Lower leg skin (tissue), 4 donors: ENCODE measurements around the gene SLC12A2. TPM values are rescaled to one million over a fixed set of nuclear protein-coding genes. Genes with fewer than 3 reads are reported as not detected.

Source experiments
- DNase-seq, 2 donors: peaks; one replicate each; pipeline ENCODE4 v3.0.0-alpha.2; 2019; ENCODE audit warnings: low spot score in 2 of 2
- H3K4me3 ChIP-seq: fragments of 200-600 bp; sonication (generic); 2 replicates; pipeline ENCODE4 v1.5.1; 2017; ENCODE audit warnings: mild to moderate bottlenecking, low read depth; ENCODE audit not compliant: poor library complexity, severe bottlenecking
- CTCF ChIP-seq, 3 donors: fragments of 450-650 bp; IDR thresholded peaks; one replicate each; pipeline ENCODE4 v1.5.1; 2016; ENCODE audit warnings: antibody characterized with exemption in 3 of 3, mild to moderate bottlenecking in 3 of 3, moderate library complexity in 2 of 3
- POLR2A ChIP-seq, 2 donors: fragments of 450-650 bp; IDR thresholded peaks; one replicate each; pipeline ENCODE4 v1.6.1; 2016 to 2017; ENCODE audit warnings: antibody characterized with exemption in 2 of 2, mild to moderate bottlenecking in 1 of 2, moderate library complexity in 1 of 2
- WGBS, 2 donors: methylation state at CpG; one replicate each; pipeline ENCODE4 v1.1.5; 2018; 5-methylcytosine and 5-hydroxymethylcytosine counted together
- intact Hi-C: fragments of 100-400 bp; cut with DNase I; formaldehyde crosslinking; loops from one replicate; pipeline ENCODE4 v1.15.0; 2023; ENCODE audit warnings: low total_unique reads
- total RNA-seq, 4 donors: library from RNA; depleted of rRNA; stranded (reverse); fragments of >200 nt; gene quantifications; one replicate each; pipeline ENCODE4 v1.1.0, GENCODE V29; 2016

The SLC12A2 gene
- total RNA-seq, 4 donors from 2014 or later, result 61.2 to 267 (median 172) TPM

DNA sequence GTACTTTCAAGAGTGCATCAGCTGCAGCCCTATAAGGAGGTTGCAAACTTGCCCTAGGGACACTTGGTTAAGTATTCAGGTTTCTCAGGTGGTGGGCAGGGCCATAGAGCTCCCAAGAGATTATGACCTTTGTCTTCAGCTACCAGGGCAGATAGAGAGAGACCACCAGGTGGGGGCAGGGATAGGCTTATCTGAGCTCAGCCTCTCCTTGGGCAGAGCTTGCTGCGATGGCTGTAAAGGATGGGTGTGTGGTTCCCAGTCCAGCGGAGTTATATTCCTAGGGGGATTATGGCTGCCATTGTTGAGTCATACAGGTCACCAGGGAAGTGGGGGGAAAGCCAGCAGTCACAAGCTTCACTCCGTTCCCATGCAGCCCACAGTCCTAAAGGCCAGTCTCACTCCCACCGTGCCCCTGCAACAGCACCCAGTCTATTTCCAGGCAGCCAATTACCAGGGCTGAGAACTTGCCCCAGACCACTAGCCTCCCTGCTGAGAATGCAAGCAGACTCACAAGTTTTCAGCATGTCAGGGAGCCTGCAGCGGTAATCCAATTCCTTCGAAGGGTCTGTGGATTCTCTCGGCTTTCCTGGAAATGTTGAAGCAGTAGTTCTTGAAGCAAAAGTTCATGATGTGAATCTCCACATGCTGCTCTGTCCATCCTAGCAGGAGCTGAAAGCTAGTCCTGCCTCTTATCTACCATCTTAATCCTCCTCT is 151.5 kb downstream of the SLC12A2 start:
- no peak for DNase-seq
- WGBS, 2 donors, result 92 to 93% methylated on average over 7 of the region's 7 CpGs
- intact Hi-C loops, result no loop called here
- H3K4me3 ChIP-seq, result no peak overlapping the region
- TF ChIP-seq POLR2A (IDR thresholded peaks at IDR 0.05) (no peak), CTCF (IDR thresholded peaks at IDR 0.05) (no peak)

- intact Hi-C loops, result no loop called here
- TF ChIP-seq CTCF (IDR thresholded peaks at IDR 0.05) (no peak), POLR2A (IDR thresholded peaks at IDR 0.05) (no peak)
- H3K4me3 ChIP-seq, result no peak overlapping the region
- WGBS, 2 donors, result 60 to 63% methylated on average over 7 of the region's 7 CpGs
- no peak for DNase-seq
Measured at GRCh38 chr5:128236334-128236733, 152.8 kb downstream of the SLC12A2 start.

DNA sequence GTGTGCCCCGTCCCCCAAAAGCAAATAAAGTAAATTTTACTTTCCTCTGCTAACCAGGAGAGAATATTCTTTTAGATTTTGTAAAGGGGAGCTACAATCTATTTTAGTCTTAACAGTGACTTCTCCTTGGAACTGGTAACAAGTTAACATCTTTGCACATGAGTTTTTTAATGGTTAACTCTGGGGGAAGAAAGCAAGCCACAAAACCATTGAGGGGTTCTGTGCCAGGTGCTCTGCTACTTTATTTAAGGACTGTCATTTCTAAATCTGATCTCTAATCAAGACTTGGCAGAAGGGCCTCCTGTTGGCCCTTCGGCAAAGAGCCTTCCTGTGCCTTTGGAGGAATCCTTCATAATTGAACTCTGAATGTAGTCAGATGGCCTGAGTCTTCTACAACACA is 153.4 kb downstream of the SLC12A2 start:
- no peak for DNase-seq
- no peak overlapping the region for H3K4me3 ChIP-seq
- 61 to 62% methylated on average over 2 of the region's 2 CpGs for WGBS, 2 donors
- intact Hi-C loops, result no loop called here
- no peak for TF ChIP-seq POLR2A (IDR thresholded peaks at IDR 0.05)
- no peak for TF ChIP-seq CTCF (IDR thresholded peaks at IDR 0.05)

DNA sequence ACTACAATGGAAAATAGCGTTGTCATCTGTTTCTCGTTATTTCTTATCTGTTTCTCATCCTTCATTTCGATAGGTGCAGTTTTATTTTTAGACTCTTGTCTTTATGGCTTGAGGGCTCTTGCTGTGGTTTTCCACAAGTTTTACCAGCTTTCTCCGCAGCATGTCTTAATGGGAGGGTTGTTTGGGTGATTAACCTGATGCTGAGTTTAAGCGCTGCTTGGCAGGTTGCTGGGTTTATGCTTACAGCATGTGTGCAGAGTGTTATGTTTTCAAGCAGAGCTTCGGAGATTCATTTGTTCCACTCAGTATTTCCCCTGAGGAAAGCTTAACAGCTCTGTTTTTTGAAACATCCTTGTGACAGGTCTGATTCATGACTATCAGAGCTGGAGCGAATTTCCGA is 154.0 kb downstream of the SLC12A2 start:
- intact Hi-C loops, result no loop called here
- WGBS, 2 donors, result 20 to 27% methylated on average over 8 of the region's 8 CpGs
- no peak overlapping the region for H3K4me3 ChIP-seq
- DNase-seq, result no peak
- no peak for TF ChIP-seq CTCF (IDR thresholded peaks at IDR 0.05)
- TF ChIP-seq POLR2A (IDR thresholded peaks at IDR 0.05), result no peak
